ENCODE data around the gene FGD2.

The FGD2 gene

DNA sequence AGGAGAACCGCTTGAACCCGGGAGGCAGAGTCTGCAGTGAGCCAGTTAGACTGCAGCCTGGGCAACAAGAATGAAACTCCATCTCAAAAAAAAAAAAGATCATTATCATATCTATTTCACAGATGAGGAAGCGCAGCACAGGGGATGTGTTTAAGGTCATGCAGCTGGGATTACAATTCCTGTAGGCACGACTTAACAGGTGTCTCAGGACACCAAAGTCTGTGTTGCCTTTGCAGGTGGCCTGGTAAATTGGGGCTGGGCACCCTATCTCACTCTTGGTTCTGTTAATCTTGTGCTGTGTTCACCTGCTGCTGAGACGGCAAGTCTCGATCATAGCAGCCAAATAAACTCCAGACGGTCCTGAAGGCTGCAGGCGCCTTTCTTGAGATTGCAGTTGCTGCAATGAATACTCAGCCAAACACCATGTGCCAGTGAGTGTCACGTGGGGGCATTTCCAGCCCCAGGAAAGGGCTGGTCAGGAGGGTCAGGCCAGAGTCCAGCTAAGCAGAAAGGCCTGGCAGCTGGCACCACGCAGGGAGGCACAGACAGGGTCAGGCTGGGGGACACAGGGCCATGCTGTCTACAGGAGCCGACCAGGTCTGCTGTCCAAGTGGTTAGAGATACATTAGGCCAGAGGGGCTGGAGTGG is 55.8 kb downstream of the FGD2 start:
- no peak for DNase-seq

DNA sequence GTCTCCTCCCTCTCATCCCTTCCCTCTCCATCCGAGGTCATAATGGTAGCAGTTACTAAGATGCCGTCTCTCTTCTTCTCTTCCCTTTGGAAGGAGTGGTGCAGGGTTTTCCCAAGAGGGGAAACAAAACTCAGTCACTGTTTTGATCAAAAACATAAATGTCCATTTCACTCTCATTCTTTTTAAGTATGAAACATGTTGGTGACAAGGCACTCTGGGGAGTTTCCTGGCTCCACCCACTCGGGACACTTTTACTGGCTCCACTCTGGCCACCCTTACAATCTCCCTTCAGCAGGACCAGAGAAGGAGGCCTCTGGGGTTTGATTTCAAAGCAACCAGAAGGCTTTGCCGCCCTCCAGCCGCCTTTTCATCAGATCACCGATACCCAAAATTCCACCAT is 57.0 kb downstream of the FGD2 start:
- no peak for DNase-seq

DNA sequence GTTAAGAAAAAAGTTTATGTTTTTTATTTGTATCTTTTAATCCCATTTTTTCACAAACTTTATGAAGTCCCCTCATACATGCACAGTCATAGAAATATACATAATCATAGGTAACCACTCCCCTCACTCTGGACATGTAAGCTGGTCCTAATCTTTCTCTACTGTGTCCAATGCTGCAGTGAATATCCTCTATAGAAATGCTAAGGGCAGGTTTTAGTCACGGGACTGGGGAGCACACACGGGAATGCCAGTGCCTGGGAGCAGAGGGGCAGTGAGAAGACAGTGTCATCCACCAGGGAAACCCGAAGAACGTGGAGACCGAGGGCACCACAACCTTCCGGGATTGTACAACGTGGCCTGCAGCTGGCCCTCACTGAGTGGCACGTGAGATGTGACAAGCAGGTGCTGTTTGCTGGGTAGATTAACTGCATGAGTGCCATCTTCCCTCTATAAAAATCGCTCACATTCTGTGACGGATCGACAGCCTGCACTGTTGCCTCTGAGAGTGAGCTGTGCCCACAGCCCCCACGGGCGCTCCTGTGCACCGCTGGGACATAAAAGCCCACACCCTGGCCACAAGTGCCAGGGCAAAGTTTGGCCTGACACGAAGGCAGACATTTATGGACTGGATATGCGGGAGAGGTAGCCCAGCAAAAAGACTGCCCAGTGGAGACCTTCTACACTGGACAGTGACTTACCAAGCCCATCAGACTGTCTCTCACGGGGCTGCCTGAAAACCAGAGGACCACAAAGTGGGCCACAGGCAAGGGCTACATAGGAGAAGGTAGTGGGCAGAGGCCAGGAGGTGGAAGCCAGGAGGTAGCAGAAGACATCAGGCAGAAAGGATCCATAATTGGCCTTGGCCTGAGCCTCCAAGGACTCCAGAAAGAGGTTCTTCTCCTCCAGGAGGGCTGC is 63.2 kb downstream of the FGD2 start:
- DNase-seq: no peak

DNA sequence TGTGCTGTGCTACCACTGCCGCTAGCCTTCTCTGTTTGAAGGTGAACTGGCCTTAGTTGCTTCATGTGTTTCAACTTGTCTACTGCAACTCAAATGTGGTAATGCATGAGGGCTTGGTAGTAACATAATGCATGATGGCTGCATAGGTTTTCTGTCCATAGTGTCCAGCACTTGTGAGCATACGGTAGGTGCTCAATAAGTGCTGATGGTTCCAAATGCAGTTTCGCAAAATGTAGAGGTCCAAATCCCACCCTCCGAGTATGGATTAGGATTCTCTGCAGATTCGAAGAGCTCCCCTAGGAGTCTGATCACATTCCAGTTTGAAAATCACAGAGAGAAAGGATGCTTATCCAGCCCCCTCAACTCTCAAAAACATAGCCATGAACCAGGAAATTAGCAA is 64.2 kb downstream of the FGD2 start:
- DNase-seq: no peak

DNA sequence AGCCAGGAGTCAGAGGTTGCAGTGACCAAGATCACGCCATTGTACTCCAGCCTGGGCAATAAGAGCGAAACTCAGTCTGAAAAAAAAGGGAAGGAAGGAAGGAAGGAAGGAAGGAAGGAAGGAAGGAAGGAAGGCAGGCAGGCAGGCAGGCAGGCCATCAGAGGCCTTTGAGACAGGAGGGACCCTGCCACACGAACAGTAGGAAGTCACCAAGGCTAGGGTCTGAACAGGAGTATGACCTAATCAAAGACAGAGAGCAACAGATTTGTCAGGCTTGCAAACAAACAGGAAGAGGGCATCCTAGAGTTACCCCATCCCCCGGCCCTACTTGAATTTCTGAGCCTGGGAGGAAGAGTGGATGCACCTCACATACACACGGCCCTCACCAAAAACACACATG is 67.1 kb downstream of the FGD2 start:
- DNase-seq: peak in 1 of 2 donors; percentile 58

DNA sequence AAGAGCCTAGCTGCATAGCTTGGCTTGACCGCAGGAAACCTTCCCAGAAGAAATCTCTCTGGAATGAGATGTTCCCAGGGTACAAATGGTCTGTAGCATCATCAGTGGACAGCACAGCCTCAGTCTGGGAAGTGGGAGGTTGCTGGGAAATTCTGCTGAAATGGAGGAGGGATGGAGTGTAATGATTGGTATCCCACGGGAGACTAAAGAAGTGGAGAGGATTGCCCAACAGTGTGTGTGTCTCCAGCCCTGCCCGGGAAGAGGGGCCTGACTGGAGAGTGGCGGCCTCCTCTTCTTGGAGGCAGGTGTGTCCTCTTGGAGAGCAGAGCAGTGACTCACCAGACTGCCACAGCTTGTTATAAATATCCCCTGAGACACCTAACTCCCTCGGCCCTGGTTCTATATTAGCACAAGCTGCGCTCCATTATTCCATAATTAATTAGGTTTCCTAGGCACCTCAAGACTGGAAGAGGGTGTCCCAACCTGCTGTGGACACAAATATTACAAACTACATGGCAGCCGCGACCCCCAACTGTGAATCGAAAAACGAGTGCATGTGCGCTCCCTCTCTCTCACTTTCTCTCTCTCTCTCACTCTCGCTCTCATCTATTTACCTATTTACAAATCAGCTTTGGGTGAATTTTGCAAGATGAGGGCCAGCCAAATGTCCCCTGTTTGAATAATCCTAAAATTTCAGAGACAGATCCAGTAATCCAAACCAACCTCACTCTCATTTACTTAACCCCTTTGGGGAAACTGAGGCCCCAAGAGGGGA is 68.8 kb downstream of the FGD2 start:
- DNase-seq: no peak

DNA sequence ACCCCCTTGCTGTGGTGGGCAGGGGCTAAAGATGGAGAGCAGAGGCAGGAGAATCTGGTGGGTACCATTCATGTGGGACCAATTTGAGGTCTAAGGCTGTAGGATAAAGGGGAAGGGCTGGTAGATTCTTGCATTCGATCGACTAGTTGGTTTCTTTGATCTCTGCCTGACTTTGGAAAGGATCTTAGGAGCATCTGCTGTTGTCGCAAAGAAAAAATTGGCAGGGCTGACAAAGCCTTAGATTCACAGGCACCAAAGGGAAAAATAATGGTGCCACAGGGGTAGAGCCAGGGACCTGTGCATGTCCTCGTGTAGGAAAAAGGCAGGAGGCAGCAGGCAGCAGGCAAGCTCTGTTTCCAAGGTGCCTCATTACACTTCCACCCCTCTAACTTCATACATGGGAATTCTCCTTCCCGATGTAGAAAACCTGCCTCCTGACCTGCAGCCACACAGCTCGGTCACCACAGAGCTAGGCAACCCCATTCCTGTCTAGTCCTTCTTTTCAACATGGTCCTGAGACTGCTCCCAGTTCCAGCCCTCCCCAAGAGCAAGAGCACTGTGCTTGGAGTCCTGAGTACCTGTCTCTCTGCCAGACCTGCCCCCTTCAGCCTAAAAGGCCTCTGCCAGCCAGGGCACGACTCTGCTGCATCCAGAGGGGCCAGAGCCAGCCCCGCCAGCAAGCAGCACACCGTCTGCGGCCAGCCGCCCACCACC is 71.9 kb downstream of the FGD2 start:
- no peak for DNase-seq

DNA sequence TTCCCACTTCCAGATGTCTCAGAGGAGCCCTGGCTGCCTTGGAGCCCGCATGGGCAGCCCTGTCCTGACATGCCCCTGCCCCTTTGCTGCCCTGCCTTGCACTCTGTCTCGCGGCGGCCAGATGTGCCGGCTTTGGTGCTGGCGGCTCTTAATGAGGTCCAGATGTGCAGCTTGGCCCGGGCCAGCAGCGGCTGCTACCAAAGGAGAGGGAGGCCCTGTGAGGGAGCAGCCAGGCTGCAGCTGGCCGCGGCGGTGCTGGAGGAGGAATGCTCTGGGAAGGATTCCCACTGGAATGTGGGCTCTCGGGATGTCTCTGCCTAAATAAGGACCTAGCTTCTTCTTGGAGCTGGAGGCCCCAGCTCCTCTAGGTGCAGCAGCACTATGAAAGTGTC is 72.4 kb downstream of the FGD2 start:
- no peak for DNase-seq
